GM18502 (cell line): ENCODE results near the gene UGT1A6.

ENCODE experiments used
- ATAC-seq: cut with Tn5 transposase; IDR thresholded peaks from one replicate; pipeline ENCODE4 v1.9.1; 2021; ENCODE audit warnings: mild to moderate bottlenecking; ENCODE audit not compliant: unreplicated experiment, poor library complexity

The UGT1A6 gene

GRCh38 chr2:233798335-233799086 lies 105.8 kb downstream of the UGT1A6 start:
- no peak for ATAC-seq

- ATAC-seq, result no peak
These were observed 106.5 kb downstream of the UGT1A6 start for GRCh38 chr2:233799087-233799665.

GRCh38 chr2:233799716-233800115 lies 107.0 kb downstream of the UGT1A6 start:
- ATAC-seq, result no peak

GRCh38 chr2:233800208-233800607 lies 107.5 kb downstream of the UGT1A6 start:
- ATAC-seq, result no peak

- no peak for ATAC-seq
These were observed 108.9 kb downstream of the UGT1A6 start for GRCh38 chr2:233801357-233802131.

GRCh38 chr2:233802132-233802815 lies 109.6 kb downstream of the UGT1A6 start:
- ATAC-seq, result no peak

- no peak for ATAC-seq
These were observed 110.7 kb downstream of the UGT1A6 start for GRCh38 chr2:233803292-233803911.

- ATAC-seq, result no peak
These were observed 111.3 kb downstream of the UGT1A6 start for GRCh38 chr2:233803994-233804393.

GRCh38 chr2:233807215-233807865 lies 114.7 kb downstream of the UGT1A6 start:
- no peak for ATAC-seq

- no peak for ATAC-seq
These were observed 115.6 kb downstream of the UGT1A6 start for GRCh38 chr2:233807966-233808935.

- ATAC-seq, result no peak
These were observed 117.7 kb downstream of the UGT1A6 start for GRCh38 chr2:233810385-233810784.

- no peak for ATAC-seq
These were observed 118.4 kb downstream of the UGT1A6 start for GRCh38 chr2:233811087-233811486.

- no peak for ATAC-seq
These were observed 119.0 kb downstream of the UGT1A6 start for GRCh38 chr2:233811732-233812131.

- ATAC-seq, result no peak
These were observed 120.8 kb downstream of the UGT1A6 start for GRCh38 chr2:233813236-233814055.

- ATAC-seq, result no peak
These were observed 121.6 kb downstream of the UGT1A6 start for GRCh38 chr2:233814056-233814835.

GRCh38 chr2:233815861-233816260 lies 123.2 kb downstream of the UGT1A6 start:
- ATAC-seq, result no peak

GRCh38 chr2:233816334-233816733 lies 123.6 kb downstream of the UGT1A6 start:
- ATAC-seq, result no peak
